Gastrocnemius medialis (tissue), 4 donors: ENCODE measurements around the gene TECTA. TPM values are rescaled to one million over a fixed set of nuclear protein-coding genes. Genes with fewer than 3 reads are reported as not detected.
"Not testable (repeated sequence)": the region's sequence is repeated elsewhere in the genome, so short reads cannot be mapped to it uniquely, and the experiment has no call there.

Experiments
- ATAC-seq, 2 donors: fragments of 150-250 bp; one replicate each; pipeline ENCODE4 v1.9.1; 2016
- DNase-seq, 2 donors: peaks; one replicate each; pipeline ENCODE4 v3.0.0-alpha.2; 2019
- H3K27ac ChIP-seq, 4 donors: fragments of 200-600 bp; sonication (generic); 1 replicate in 1 of 4; 2 replicates in 3 of 4; pipeline ENCODE4 v1.5.1; 2016 to 2018; ENCODE audit warnings: mild to moderate bottlenecking in 2 of 4, moderate library complexity in 1 of 4
- H3K27me3 ChIP-seq, 3 donors: fragments of 200-600 bp; sonication (generic) in 2 of 3; 1 replicate in 1 of 3; 2 replicates in 2 of 3; pipeline versions ENCODE4 v1.5.1 to v1.6.0; 2016 to 2019; ENCODE audit warnings: mild to moderate bottlenecking in 1 of 3, moderate library complexity in 1 of 3
- H3K36me3 ChIP-seq, 2 donors: fragments of 200-600 bp; sonication (generic) in 1 of 2; one replicate each; pipeline ENCODE4 v1.5.1; 2017 to 2018
- H3K4me1 ChIP-seq, 2 donors: fragments of 200-600 bp; sonication (generic) in 1 of 2; one replicate each; pipeline ENCODE4 v1.5.1; 2016 to 2017; ENCODE audit warnings: mild to moderate bottlenecking in 2 of 2
- H3K4me3 ChIP-seq, 4 donors: fragments of 200-600 bp; sonication (generic) in 3 of 4; 1 replicate in 1 of 4; 2 replicates in 3 of 4; pipeline ENCODE4 v1.5.1; 2016 to 2019; ENCODE audit warnings: mild to moderate bottlenecking in 2 of 4
- H3K9me3 ChIP-seq, 3 donors: fragments of 200-600 bp; sonication (generic) in 2 of 3; 1 replicate in 1 of 3; 2 replicates in 2 of 3; pipeline ENCODE4 v1.5.1; 2016 to 2019
- CTCF ChIP-seq, 5 experiments: fragments of 450-650 bp in 3 of 5; fragments of 200-600 bp in 2 of 5; sonication (generic) in 2 of 5; IDR thresholded peaks in 4 of 5; conservative IDR thresholded peaks in 1 of 5; 1 replicate in 4 of 5; 2 replicates in 1 of 5; pipeline ENCODE4 v1.5.1; 2016 to 2019; ENCODE audit warnings: antibody characterized with exemption in 5 of 5, mild to moderate bottlenecking in 3 of 5, moderate library complexity in 3 of 5
- POLR2A ChIP-seq, 2 donors: fragments of 450-650 bp; IDR thresholded peaks; one replicate each; pipeline ENCODE4 v1.6.1; 2017; ENCODE audit warnings: antibody characterized with exemption in 2 of 2, mild to moderate bottlenecking in 2 of 2, moderate library complexity in 2 of 2
- in situ Hi-C, 4 donors: fragments of 200-750 bp; cut with MboI; loops; one replicate each; pipeline versions ENCODE4 v1.15.0 to v1.8.0; 2017; ENCODE audit warnings: low sequenced_read_pairs in 4 of 4
- intact Hi-C: fragments of 100-400 bp; cut with DNase I; formaldehyde crosslinking; loops from one replicate; pipeline ENCODE4 v1.15.1; 2023; ENCODE audit warnings: low total_unique reads
- total RNA-seq, 4 donors: library from RNA; depleted of rRNA; stranded (reverse); fragments of >200 nt; gene quantifications; one replicate each; pipeline versions ENCODE4 v1.1.0 to v1.2.3, GENCODE V29; 2016

Gene TECTA
- total RNA-seq, 4 donors from 2014 or later, result 0.17 to 1.6 (median 0.45) TPM

GRCh38 chr11:121237686-121238658, 136.9 kb downstream of the TECTA start:
- Histone ChIP-seq H3K36me3 (no peaks in the 10 kb centered on the region), H3K4me3 (no peak overlapping the region), H3K9me3 (no peaks in the 10 kb centered on the region), H3K27me3 (peaks cover 0 to 14% (median 0%) of the 10 kb centered on the region in 3 donors), H3K27ac (no peak overlapping the region), H3K4me1 (no peaks in the 10 kb centered on the region)
- TF ChIP-seq POLR2A (IDR thresholded peaks at IDR 0.05) (no peak), CTCF (IDR thresholded peaks at IDR 0.05 in 4 of 5, conservative IDR thresholded peaks at IDR 0.05 in 1 of 5) (no peak)
- intact Hi-C loops (no loop called here), in situ Hi-C loops (no loop called here)
- ATAC-seq (no peak), DNase-seq (no peak)

- in situ Hi-C loops (no loop called here), intact Hi-C loops (no loop called here)
- Histone ChIP-seq H3K4me3 (no peak overlapping the region), H3K4me1 (no peaks in the 10 kb centered on the region), H3K36me3 (no peaks in the 10 kb centered on the region), H3K27ac (no peak overlapping the region), H3K9me3 (no peaks in the 10 kb centered on the region), H3K27me3 (peaks cover 0 to 14% (median 0%) of the 10 kb centered on the region in 3 donors)
- TF ChIP-seq CTCF (IDR thresholded peaks at IDR 0.05 in 4 of 5, conservative IDR thresholded peaks at IDR 0.05 in 1 of 5) (no peak), POLR2A (IDR thresholded peaks at IDR 0.05) (no peak)
- no peak for ATAC-seq
- DNase-seq, result no peak
Observed at GRCh38 chr11:121238956-121239355, 137.9 kb downstream of the TECTA start.

- ATAC-seq, H3K36me3 ChIP-seq, H3K9me3 ChIP-seq, H3K27me3 ChIP-seq, in situ Hi-C loops, H3K27ac ChIP-seq, H3K4me1 ChIP-seq, H3K4me3 ChIP-seq, DNase-seq, intact Hi-C loops: not testable (repeated sequence)
Observed at GRCh38 chr11:121240001-121240400, 139.0 kb downstream of the TECTA start.

- no peaks in the 10 kb centered on the region for H3K4me1 ChIP-seq
- no peak for ATAC-seq
- H3K9me3 ChIP-seq, result no peaks in the 10 kb centered on the region
- H3K36me3 ChIP-seq, result no peaks in the 10 kb centered on the region
- no peak overlapping the region for H3K4me3 ChIP-seq
- H3K27me3 ChIP-seq, result peaks cover 0 to 6% (median 0%) of the 10 kb centered on the region in 3 donors
- H3K27ac ChIP-seq, result no peak overlapping the region
- intact Hi-C loops, result no loop called here
- TF ChIP-seq POLR2A (IDR thresholded peaks at IDR 0.05) (no peak), CTCF (IDR thresholded peaks at IDR 0.05 in 4 of 5, conservative IDR thresholded peaks at IDR 0.05 in 1 of 5) (no peak)
- DNase-seq, result no peak
- in situ Hi-C loops, result no loop called here
Observed at GRCh38 chr11:121240650-121241303, 139.7 kb downstream of the TECTA start.

Other genes with a start within 250 kb of the TECTA start
- gene TBCEL, start 77.1 kb upstream of the TECTA start, total RNA-seq, result 10 to 100 TPM in 1 of 4 donors, 1 to 10 TPM in 3; 5.4 to 15.2 (median 8.4) TPM
- 10 to 100 TPM in 1 of 4 donors, 1 to 10 TPM in 3; 5.7 to 11.5 (median 6.5) TPM for gene SC5D, start 191.5 kb downstream of the TECTA start, total RNA-seq